Measurements from ENCODE around the gene PNMA6E.

DNA sequence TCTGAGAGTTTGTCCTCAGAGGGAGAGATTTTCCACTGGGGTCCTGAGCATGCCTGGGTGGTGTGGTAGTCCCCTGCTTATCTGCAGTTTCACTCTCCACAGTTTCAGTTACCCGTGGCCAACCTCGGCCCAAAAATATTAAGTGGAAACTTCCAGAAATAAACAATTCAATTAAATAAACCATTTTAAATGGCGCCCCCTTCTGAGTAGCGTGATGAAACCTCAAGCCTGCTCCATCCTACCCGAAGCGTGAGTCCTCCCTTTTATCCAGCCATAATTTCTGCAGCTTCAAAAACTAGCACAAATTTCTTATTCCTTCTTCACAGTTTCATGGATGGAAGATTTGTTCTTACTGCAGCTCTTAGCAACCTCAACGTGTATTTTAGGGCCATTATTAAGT is 26.7 kb downstream of the PNMA6E start:
- TF ChIP-seq, protein P1, sequence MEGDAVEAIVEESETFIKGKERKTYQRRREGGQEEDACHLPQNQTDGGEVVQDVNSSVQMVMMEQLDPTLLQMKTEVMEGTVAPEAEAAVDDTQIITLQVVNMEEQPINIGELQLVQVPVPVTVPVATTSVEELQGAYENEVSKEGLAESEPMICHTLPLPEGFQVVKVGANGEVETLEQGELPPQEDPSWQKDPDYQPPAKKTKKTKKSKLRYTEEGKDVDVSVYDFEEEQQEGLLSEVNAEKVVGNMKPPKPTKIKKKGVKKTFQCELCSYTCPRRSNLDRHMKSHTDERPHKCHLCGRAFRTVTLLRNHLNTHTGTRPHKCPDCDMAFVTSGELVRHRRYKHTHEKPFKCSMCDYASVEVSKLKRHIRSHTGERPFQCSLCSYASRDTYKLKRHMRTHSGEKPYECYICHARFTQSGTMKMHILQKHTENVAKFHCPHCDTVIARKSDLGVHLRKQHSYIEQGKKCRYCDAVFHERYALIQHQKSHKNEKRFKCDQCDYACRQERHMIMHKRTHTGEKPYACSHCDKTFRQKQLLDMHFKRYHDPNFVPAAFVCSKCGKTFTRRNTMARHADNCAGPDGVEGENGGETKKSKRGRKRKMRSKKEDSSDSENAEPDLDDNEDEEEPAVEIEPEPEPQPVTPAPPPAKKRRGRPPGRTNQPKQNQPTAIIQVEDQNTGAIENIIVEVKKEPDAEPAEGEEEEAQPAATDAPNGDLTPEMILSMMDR (IDR thresholded peaks at IDR 0.05) = no peak
- no peak for TF ChIP-seq POLR2A (IDR thresholded peaks at IDR 0.05)
